ENCODE data around the gene GRID1.

The GRID1 gene

GRCh38 chr10:86299562-86299961, 67.0 kb downstream of the GRID1 start:
- TF ChIP-seq CTCF (IDR thresholded peaks at IDR 0.05) (no peak), ZFX (IDR thresholded peaks at IDR 0.05; ENCODE audit: borderline replicate concordance) (no peak)

GRCh38 chr10:86298501-86299001, 68.0 kb downstream of the GRID1 start:
- TF ChIP-seq CTCF (IDR thresholded peaks at IDR 0.05) (no peak), ZFX (IDR thresholded peaks at IDR 0.05; ENCODE audit: borderline replicate concordance) (no peak)
- H3K27ac ChIP-seq = no peak overlapping the region

More at GRCh38 chr10:86299562-86299961, 67.0 kb downstream of the GRID1 start:
- no peak overlapping the region for H3K27ac ChIP-seq

- TF ChIP-seq CTCF (IDR thresholded peaks at IDR 0.05) (no peak), ZFX (IDR thresholded peaks at IDR 0.05; ENCODE audit: borderline replicate concordance) (no peak)
- no peak overlapping the region for H3K27ac ChIP-seq
Measured at GRCh38 chr10:86295791-86296190, 70.8 kb downstream of the GRID1 start.

GRCh38 chr10:86295351-86295750, 71.2 kb downstream of the GRID1 start:
- TF ChIP-seq ZFX (IDR thresholded peaks at IDR 0.05; ENCODE audit: borderline replicate concordance) (no peak), CTCF (IDR thresholded peaks at IDR 0.05) (no peak)
- no peak overlapping the region for H3K27ac ChIP-seq

- H3K27ac ChIP-seq = no peak overlapping the region
- TF ChIP-seq CTCF (IDR thresholded peaks at IDR 0.05) = no peak
- TF ChIP-seq ZFX (IDR thresholded peaks at IDR 0.05; ENCODE audit: borderline replicate concordance) = no peak
Measured at GRCh38 chr10:86294346-86295265, 72.0 kb downstream of the GRID1 start.

- H3K27ac ChIP-seq = no peak overlapping the region
- TF ChIP-seq ZFX (IDR thresholded peaks at IDR 0.05; ENCODE audit: borderline replicate concordance) (no peak), CTCF (IDR thresholded peaks at IDR 0.05) (no peak)
Measured at GRCh38 chr10:86293396-86293791, 73.2 kb downstream of the GRID1 start.

Measured in 22Rv1 (cell line).